SU-DHL-6 (cell line): ENCODE results near the gene LTC4S.

Experiments used
- EZH2phosphoT487 ChIP-seq: fragments of 200-600 bp; sonication (generic), shearing (Covaris generic); conservative IDR thresholded peaks from 2 replicates; pipeline ENCODE4 v1.6.1; 2018; ENCODE audit warnings: mild to moderate bottlenecking, antibody characterized with exemption, low read length, moderate library complexity, mixed read lengths
- TF ChIP-seq, protein P1 (sequence below): fragments of 200-600 bp; sonication (generic); IDR thresholded peaks from one replicate; pipeline ENCODE4 v1.5.1; 2017; ENCODE audit warnings: antibody characterized with exemption, mild to moderate bottlenecking, low read length, moderate library complexity; ENCODE audit not compliant: insufficient read depth, poor library complexity, severe bottlenecking

DNA sequence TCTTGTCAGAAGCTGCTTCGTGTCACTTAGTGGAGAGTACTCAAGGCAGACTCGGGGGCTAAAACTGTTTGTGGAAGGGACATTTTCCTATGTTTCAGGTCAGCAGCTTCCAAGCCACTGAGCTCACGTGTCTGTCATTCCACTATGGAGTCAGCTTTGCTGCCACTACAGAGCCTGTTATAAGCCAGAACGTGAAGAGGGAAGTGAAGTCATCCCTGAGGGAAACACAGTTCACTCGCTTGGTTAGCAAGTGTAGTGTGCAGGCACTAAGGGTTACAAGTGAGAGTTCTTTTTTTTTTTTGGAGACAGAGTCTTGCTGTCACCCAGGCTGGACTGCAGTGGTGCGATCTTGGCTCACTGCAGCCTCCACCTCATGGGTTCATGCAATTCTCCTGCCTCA, 24.5 kb upstream of the LTC4S start:
- TF ChIP-seq, protein P1, sequence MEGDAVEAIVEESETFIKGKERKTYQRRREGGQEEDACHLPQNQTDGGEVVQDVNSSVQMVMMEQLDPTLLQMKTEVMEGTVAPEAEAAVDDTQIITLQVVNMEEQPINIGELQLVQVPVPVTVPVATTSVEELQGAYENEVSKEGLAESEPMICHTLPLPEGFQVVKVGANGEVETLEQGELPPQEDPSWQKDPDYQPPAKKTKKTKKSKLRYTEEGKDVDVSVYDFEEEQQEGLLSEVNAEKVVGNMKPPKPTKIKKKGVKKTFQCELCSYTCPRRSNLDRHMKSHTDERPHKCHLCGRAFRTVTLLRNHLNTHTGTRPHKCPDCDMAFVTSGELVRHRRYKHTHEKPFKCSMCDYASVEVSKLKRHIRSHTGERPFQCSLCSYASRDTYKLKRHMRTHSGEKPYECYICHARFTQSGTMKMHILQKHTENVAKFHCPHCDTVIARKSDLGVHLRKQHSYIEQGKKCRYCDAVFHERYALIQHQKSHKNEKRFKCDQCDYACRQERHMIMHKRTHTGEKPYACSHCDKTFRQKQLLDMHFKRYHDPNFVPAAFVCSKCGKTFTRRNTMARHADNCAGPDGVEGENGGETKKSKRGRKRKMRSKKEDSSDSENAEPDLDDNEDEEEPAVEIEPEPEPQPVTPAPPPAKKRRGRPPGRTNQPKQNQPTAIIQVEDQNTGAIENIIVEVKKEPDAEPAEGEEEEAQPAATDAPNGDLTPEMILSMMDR = no peak
- no peak for TF ChIP-seq EZH2phosphoT487
